Body of pancreas (tissue), 4 donors: ENCODE data around the gene TBC1D19. TPM values are rescaled to one million over a fixed set of nuclear protein-coding genes. Genes with fewer than 3 reads are reported as not detected.
"Not testable (repeated sequence)": the region's sequence is repeated elsewhere in the genome, so short reads cannot be mapped to it uniquely, and the experiment has no call there.

ENCODE experiments used
- ATAC-seq: fragments of 150-250 bp; one replicate; pipeline ENCODE4 v1.9.1; 2016
- DNase-seq, 4 donors: peaks; one replicate each; pipeline ENCODE4 v3.0.0-alpha.2; 2019
- H3K27ac ChIP-seq, 4 donors: fragments of 200-600 bp; sonication (generic); 1 replicate in 3 of 4; 2 replicates in 1 of 4; pipeline versions ENCODE4 v1.5.1 to v1.6.1; 2016 to 2019; ENCODE audit warnings: mild to moderate bottlenecking in 1 of 4, mixed read lengths in 1 of 4, moderate library complexity in 1 of 4
- H3K27me3 ChIP-seq, 2 donors: fragments of 200-600 bp; sonication (generic); one replicate each; pipeline ENCODE4 v1.6.0; 2016; ENCODE audit warnings: mild to moderate bottlenecking in 1 of 2
- H3K36me3 ChIP-seq, 2 donors: fragments of 200-600 bp; sonication (generic); replicated peaks in 1 of 2; 2 replicates each; pipeline ENCODE4 v1.5.1; 2016; ENCODE audit warnings: low read depth in 2 of 2; ENCODE audit not compliant: insufficient read depth in 1 of 2
- H3K4me1 ChIP-seq: fragments of 200-600 bp; sonication (generic); one replicate; pipeline ENCODE4 v1.6.0; 2016
- H3K4me3 ChIP-seq, 2 donors: fragments of 200-600 bp; sonication (generic); 1 replicate in 1 of 2; 2 replicates in 1 of 2; pipeline ENCODE4 v1.5.1; 2016 to 2019
- H3K9me3 ChIP-seq, 3 donors: fragments of 200-600 bp; sonication (generic); 1 replicate in 2 of 3; 2 replicates in 1 of 3; pipeline ENCODE4 v1.5.1; 2016
- POLR2A ChIP-seq, 3 donors: fragments of 450-650 bp; IDR thresholded peaks; one replicate each; pipeline ENCODE4 v1.6.1; 2016; ENCODE audit warnings: antibody characterized with exemption in 3 of 3, mild to moderate bottlenecking in 2 of 3
- WGBS, 2 donors: methylation state at CpG; one replicate each; pipeline ENCODE4 v1.1.5; 2017; 5-methylcytosine and 5-hydroxymethylcytosine counted together
- intact Hi-C: fragments of 100-400 bp; cut with DNase I; formaldehyde crosslinking; loops from one replicate; pipeline ENCODE4 v1.15.1; 2023
- total RNA-seq, 2 donors: library from RNA; depleted of rRNA; stranded (reverse); fragments of >200 nt; gene quantifications; one replicate each; pipeline ENCODE4 v1.1.0, GENCODE V29; 2016
- TF ChIP-seq, protein P1 (sequence below), 7 experiments: fragments of 450-650 bp in 4 of 7; fragments of 200-600 bp in 3 of 7; sonication (generic) in 3 of 7; IDR thresholded peaks; one replicate each; pipeline ENCODE4 v1.5.1; 2016 to 2019; ENCODE audit warnings: antibody characterized with exemption in 7 of 7

The TBC1D19 gene
- total RNA-seq, 2 donors from 2014 or later: 22.8 to 30.7 TPM

DNA sequence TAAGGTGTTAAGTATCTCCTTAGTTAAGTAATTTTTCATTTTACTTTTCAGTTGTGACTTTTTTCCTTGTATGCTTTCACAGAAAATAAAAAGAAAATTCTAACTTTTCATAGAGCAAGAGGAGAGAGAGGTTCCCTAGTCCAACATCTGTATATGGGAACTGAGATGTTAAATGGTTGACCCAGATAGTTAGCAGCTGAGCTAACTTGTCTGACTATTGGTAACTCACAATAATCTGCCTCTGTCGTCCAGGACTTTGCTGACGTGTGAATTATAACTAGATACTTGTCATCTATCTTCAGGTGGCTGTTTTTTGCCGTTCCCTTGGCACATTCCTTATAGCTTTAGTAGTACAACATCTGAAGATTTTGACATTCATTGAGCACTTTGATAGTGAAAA is 29.9 kb downstream of the TBC1D19 start:
- TF ChIP-seq, protein P1, sequence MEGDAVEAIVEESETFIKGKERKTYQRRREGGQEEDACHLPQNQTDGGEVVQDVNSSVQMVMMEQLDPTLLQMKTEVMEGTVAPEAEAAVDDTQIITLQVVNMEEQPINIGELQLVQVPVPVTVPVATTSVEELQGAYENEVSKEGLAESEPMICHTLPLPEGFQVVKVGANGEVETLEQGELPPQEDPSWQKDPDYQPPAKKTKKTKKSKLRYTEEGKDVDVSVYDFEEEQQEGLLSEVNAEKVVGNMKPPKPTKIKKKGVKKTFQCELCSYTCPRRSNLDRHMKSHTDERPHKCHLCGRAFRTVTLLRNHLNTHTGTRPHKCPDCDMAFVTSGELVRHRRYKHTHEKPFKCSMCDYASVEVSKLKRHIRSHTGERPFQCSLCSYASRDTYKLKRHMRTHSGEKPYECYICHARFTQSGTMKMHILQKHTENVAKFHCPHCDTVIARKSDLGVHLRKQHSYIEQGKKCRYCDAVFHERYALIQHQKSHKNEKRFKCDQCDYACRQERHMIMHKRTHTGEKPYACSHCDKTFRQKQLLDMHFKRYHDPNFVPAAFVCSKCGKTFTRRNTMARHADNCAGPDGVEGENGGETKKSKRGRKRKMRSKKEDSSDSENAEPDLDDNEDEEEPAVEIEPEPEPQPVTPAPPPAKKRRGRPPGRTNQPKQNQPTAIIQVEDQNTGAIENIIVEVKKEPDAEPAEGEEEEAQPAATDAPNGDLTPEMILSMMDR (IDR thresholded peaks at IDR 0.05): no peak
- no peak for TF ChIP-seq POLR2A (IDR thresholded peaks at IDR 0.05)
- no peaks in the 10 kb centered on the region for H3K27me3 ChIP-seq
- 79 to 82% methylated on average over 3 of the region's 3 CpGs for WGBS, 2 donors
- ATAC-seq: no peak
- no peak overlapping the region for H3K4me3 ChIP-seq
- H3K27ac ChIP-seq: no peak overlapping the region
- intact Hi-C loops: no loop called here
- H3K4me1 ChIP-seq: no peaks in the 10 kb centered on the region
- H3K9me3 ChIP-seq: no peaks in the 10 kb centered on the region
- no peak for DNase-seq
- no peaks in the 10 kb centered on the region for H3K36me3 ChIP-seq

DNA sequence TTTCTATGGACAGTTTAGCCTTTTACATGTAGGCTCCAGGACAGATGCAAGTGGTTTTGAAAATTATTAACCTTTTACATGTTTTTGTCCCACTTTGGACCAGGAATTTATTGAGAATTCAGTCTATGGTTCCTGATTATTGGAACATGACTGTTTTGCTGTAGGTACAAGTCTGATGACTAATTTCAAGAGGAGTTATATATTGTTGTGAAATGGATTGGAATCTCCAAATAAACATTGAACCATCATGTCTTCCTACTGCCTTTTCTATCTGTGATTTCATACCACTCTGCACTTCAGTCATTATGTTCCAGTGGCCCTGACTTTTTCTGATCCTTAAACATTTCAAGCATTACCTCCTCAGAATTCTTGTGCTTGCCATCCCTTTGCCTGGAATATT is 35.9 kb downstream of the TBC1D19 start:
- intact Hi-C loops: no loop called here
- no peak for ATAC-seq
- Histone ChIP-seq H3K4me3 (no peak overlapping the region), H3K27me3 (no peaks in the 10 kb centered on the region), H3K36me3 (no peaks in the 10 kb centered on the region), H3K4me1 (no peaks in the 10 kb centered on the region), H3K9me3 (no peaks in the 10 kb centered on the region), H3K27ac (no peak overlapping the region)
- TF ChIP-seq POLR2A (IDR thresholded peaks at IDR 0.05): no peak
- TF ChIP-seq, protein P1 (IDR thresholded peaks at IDR 0.05): no peak
- no peak for DNase-seq

- DNase-seq (no peak), ATAC-seq (no peak)
- Histone ChIP-seq H3K9me3 (no peaks in the 10 kb centered on the region), H3K27ac (no peak overlapping the region), H3K27me3 (no peaks in the 10 kb centered on the region), H3K4me3 (no peak overlapping the region), H3K36me3 (no peaks in the 10 kb centered on the region), H3K4me1 (no peaks in the 10 kb centered on the region)
- TF ChIP-seq, protein P1 (IDR thresholded peaks at IDR 0.05): no peak
- no peak for TF ChIP-seq POLR2A (IDR thresholded peaks at IDR 0.05)
- intact Hi-C loops: no loop called here
- 92 to 97% methylated on average over 3 of the region's 3 CpGs for WGBS, 2 donors
Measured at GRCh38 chr4:26621366-26621765, 37.5 kb downstream of the TBC1D19 start.

DNA sequence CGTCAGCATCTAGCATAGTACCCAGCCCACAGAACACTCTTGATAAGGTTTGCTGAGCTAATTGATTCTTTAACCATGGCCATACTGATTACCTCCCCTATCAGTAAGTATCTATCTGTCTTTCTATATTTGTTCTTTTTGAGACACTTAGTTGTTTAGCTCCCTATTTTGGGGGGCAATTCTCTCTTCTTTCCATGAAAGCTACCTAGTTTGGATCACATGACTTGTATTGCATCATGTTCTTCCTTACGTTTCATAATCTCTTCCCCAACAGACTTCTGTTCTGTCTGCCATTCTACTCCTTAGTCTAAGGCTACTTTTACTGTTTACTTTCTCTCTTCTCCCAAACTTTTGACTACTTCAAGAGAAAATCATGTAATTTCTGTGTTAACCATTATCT is 39.0 kb downstream of the TBC1D19 start:
- Histone ChIP-seq H3K27ac (no peak overlapping the region), H3K36me3 (no peaks in the 10 kb centered on the region), H3K27me3 (no peaks in the 10 kb centered on the region), H3K4me3 (no peak overlapping the region), H3K4me1 (no peaks in the 10 kb centered on the region), H3K9me3 (no peaks in the 10 kb centered on the region)
- ATAC-seq (no peak), DNase-seq (no peak)
- intact Hi-C loops: no loop called here
- WGBS, 2 donors: 60 to 71% methylated on average over 2 of the region's 2 CpGs
- no peak for TF ChIP-seq POLR2A (IDR thresholded peaks at IDR 0.05)
- TF ChIP-seq, protein P1 (IDR thresholded peaks at IDR 0.05): no peak

DNA sequence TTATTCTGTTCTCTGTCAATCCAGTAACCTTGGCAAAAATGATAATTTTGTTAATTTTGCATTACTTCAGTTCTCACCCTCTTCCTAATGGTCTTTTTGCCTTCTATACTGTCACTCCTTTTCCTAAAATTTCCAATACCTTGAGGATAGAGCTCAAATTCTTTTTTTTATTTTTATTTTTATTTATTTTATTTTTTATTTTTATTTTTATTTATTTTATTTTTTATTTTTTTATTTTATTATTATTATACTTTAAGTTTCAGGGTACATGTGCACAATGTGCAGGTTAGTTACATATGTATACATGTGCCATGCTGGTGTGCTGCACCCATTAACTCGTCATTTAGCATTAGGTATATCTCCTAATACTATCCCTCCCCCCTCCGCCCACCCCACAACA is 42.8 kb downstream of the TBC1D19 start:
- not testable (repeated sequence) for H3K27me3 ChIP-seq, ATAC-seq
- 100% methylated on average over 1 to 2 of the region's 2 CpGs for WGBS, 2 donors

More for the DNA sequence above, 42.8 kb downstream of the TBC1D19 start:
- H3K4me1 ChIP-seq, H3K27ac ChIP-seq, H3K36me3 ChIP-seq, intact Hi-C loops, H3K9me3 ChIP-seq, DNase-seq, H3K4me3 ChIP-seq: not testable (repeated sequence)
